ENCODE measurements around the gene MED15.

MED15 gene

DNA sequence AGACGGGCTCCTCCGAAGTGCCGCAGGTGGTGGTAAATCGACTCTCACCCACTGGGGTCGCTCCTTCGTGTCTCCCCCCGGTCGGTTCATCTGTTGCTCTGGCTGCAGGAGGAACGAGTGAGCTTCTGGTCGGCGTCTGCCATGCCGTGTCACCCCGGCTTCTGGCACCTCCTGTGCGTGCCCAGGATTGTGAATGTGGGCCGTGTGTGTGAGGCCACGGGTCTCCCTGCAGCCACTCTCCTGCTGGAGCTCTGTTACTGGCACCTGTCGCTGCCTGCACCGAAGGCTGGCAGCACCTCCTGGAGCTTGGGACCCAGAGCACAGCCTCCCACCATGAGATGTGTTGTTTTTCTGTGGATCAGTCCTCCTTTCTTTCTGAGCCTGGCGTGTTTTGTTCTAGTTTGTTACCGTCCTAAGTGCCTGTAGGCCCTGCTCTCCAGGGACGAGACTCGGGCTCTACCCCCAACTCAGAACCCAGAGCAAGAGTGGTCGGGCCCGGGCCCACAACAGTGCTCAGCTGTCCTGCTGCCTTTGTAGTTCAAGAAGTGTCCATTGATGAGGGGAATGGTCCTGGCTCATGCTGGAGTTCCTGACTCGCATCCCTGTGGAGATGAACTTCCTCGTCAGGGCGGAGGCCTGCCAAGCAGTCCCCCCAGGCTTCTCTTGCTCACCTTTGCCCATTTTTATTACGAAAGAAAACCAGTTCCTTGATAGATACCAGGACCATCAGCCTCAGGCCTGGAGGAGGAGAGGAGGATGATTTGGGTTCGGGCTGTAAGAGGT lies 66.6 kb downstream of the MED15 start:
- DNase-seq: no peak

GRCh38 chr22:20574920-20575353 lies 67.5 kb downstream of the MED15 start:
- DNase-seq: no peak

- no peak for DNase-seq
These were observed 68.5 kb downstream of the MED15 start for GRCh38 chr22:20575724-20576444.

GRCh38 chr22:20576445-20576816 lies 69.0 kb downstream of the MED15 start:
- no peak for DNase-seq

- DNase-seq: no peak
These were observed 69.6 kb downstream of the MED15 start for GRCh38 chr22:20577045-20577444.

DNA sequence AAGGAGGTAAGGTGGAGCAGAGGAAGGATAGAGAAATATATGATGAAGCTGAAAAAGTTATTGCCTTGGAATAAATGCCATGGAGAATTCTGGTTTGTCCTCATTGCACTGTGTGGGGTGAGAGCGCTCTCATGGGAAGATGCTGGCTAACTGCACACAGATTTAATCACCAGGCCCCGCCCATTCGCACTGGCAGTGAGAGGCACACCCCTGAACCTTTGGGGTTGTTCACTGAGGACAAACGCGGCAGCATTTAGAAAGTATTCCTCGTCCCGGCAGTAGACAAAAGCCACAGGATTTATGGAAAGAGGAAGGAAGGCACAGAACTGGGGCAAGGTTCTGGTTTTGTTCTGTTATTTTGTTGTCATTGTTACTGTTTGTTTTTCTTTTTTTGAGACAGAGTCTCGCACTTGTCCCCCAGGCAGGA lies 70.2 kb downstream of the MED15 start:
- no peak for DNase-seq

DNA sequence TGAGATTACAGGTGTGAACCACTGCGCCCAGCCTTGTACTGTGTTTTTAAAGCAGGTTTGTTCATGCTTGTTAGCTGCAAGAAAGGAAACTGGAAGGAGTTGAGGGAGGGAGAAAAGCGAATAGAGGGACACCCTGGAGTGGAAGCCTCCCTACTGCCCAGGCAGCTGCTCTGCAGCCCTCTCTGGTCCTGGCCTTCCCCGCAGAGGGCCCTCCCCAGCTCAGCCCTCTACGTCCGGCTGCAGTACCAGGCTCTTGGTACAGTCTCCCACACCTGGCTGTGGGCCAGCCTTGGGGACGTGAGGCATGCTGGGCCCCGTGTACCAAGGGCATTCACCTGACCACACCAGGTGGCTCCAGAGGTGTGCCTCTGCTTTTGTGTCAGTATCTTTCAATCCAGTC lies 70.8 kb downstream of the MED15 start:
- no peak for DNase-seq

- DNase-seq: no peak
These were observed 71.3 kb downstream of the MED15 start for GRCh38 chr22:20578707-20579106.

GRCh38 chr22:20579273-20580120 lies 72.1 kb downstream of the MED15 start:
- DNase-seq: no peak

- DNase-seq: no peak
These were observed 72.8 kb downstream of the MED15 start for GRCh38 chr22:20580179-20580578.

DNA sequence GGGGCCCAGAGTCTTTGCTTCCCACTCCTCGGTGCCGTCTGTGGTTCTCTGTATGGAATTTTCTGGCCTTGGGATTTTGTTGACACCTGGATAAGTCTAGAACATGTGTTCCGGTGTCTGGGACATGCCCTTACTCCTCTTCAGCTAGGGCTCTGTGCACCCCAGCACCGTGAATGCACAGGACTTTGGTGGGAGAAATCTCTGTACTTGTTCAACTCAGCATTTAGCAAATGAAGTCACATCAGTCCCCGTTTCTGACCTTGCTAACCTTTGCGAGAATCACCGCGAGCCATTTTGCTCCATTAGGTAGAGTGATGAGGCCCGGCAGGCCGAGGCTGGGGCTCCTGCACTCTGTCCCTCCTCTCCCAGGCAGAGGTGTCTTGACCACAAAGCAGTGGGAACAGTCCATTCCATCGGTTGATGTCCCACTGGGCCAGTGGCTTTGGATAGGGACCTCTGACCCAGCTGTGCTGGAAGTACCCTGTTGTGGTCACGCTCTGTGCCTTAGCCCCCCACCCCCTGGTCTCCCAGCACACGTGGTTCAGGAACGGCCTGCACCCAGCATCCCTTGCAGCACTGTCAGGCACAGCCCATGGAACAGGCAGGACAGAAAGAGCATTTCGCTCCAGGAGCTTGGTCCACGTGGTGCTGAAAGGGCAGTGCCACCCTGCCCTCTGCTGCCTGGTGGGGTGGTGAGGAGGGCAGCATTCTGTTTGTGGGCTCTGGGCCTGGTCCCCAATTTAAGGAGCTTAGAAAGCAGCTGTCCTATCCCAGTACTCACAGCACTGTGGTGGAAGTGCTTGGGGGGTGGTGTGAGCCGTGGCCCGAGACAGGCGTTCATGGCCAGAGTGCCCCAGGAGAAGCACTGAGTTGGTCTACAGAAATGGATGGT lies 73.4 kb downstream of the MED15 start:
- no peak for DNase-seq

DNA sequence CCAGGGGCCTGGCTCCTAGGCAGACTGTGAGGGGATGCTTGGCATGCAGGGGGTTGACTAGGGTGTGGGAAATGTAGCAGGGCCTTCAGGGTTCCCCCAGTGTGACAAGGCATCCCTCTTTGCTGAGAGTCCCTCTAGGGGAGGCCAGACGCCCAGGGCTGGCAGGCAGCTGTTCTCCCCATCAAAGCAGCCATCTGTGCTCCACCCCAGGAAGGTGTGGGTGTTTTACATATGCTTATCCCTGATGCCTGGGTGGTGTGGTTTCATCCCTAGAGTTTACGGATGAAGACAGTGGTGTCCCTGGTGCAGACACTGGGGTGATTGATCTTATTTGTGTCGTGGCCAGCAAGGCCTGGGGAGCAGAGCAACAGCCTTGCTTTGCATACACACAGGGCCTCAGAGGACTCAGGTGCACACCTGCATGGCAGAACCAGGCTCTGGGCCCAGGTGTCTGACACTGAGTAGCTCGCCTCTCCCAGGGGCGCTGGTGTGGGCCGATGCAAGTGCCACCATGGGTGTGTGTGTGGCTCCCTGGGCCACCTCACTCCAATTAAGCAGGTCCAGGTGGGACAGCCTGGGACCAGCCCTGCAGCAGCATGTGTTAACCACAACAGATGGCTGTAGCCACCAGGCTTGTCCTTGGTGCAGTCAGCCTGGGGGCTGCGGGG lies 74.2 kb downstream of the MED15 start:
- DNase-seq: no peak

DNA sequence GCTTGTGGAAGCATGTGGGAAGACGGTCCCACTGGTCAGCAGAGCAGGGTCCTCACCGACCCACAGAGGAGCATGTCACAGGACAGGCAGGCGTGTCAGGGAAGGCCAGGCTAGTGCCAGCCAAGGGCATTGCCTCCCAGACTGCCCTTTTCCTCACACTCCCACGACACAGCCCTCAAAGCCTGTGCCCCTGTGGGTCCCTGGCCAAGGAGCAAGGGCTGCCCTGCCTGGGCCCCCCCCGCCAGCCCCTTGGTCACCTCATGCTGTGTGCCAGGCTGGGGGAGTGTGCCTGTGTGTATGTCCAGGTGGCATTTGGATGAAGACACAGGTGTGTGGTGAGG lies 74.7 kb downstream of the MED15 start:
- DNase-seq: no peak

DNA sequence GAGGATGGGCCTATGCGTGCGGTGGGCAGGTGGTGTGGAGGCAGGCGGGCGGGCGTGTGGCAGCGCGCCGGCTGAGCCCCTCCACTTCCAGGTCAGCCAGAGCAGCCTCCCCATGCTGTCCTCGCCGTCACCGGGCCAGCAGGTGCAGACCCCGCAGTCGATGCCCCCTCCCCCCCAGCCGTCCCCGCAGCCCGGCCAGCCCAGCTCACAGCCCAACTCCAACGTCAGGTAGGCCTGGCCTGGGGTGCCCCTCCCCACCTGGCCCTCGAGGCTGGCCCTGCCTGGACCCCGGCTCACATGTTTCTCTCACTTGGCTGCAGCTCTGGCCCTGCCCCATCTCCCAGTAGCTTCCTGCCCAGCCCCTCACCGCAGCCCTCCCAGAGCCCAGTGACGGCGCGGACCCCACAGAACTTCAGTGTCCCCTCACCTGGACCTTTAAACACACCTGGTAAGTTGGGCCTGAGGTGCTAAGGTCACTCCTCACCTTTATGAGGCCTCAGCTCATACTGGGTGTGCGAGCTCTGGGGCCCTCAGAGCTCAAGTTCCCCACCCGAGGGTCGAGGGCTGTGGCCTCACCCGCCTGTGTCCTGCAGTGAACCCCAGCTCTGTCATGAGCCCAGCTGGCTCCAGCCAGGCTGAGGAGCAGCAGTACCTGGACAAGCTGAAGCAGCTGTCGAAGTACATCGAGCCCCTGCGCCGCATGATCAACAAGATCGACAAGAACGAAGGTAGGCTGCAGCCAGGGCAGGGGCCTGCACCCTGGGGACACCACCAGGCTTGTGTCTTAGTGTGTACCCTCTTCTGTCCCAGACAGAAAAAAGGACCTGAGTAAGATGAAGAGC lies 75.3 kb downstream of the MED15 start:
- DNase-seq: no peak

DNA sequence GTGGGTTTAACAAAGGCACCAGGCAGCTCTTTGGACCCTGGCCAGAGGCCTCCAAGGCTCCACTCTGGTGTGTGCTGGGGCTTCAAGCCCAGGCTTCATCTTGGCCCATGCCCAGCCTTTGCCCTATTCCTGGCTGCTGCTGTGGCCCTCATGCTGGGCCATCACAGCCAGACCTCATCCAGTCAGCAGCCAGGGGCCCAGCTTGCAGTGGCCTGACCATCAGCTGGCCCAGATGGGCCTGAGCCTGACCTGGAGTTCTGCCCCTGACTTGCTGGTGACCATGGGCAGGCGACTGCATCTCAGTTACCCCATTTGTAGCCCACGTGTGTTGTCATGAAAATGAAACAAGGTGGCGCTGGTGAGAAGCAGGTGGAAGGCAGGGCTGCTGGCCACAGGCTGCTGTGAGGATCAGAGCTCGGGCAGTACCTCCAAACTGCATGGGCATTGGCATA lies 76.1 kb downstream of the MED15 start:
- DNase-seq: no peak

- DNase-seq: no peak
These were observed 76.8 kb downstream of the MED15 start for GRCh38 chr22:20584029-20584871.

DNA sequence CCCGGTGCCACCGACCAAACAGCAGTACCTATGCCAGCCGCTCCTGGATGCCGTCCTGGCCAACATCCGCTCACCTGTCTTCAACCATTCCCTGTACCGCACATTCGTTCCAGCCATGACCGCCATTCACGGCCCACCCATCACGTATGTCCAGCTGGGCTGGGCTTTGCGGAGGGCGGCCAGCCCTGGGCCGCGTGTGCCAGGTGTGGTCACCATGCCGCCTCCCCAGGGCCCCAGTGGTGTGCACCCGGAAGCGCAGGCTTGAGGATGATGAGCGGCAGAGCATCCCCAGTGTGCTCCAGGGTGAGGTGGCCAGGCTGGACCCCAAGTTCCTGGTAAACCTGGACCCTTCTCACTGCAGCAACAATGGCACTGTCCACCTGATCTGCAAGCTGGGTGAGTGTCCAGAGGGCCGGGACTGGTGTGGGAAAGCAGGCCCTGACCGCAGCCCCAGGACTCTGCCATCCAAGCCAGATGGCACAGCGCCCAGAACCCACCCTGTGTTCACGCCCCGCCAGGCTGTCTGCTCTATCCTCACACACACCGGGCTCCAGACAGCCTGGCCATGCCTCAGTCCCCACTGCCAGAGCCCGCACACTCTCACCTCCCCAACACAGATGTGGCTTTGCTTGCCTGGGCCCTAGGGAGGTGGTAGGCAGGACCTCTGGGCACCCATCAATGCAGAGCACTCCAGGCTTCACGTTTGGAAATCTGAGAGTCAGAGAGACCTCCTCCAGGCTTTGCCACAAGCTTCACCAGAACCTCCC lies 77.6 kb downstream of the MED15 start:
- no peak for DNase-seq

- DNase-seq: no peak
These were observed 78.4 kb downstream of the MED15 start for GRCh38 chr22:20585639-20586402.
